Kidney (tissue), 14 donors: ENCODE measurements around the gene TMEM94. TPM values are rescaled to one million over a fixed set of nuclear protein-coding genes. Genes with fewer than 3 reads are reported as not detected.
A peak's percentile ranks its signal among the peaks of the same experiment; 100 is the strongest.
"Not testable (repeated sequence)": the region's sequence is repeated elsewhere in the genome, so short reads cannot be mapped to it uniquely, and the experiment has no call there.

Experiments used
- DNase-seq, 5 donors: peaks; one replicate each; pipeline ENCODE4 v3.0.0-alpha.2; 2013 to 2020
- FAIRE-seq: peaks from 2 replicates; lab custom pipeline; 2012; peaks lifted over from hg19 to GRCh38; lab: Jason Lieb, UNC
- H3K27ac ChIP-seq, 2 donors: one replicate each; pipeline ENCODE4 v1.7.0; 2013; ENCODE audit warnings: low read depth in 2 of 2, low read length in 2 of 2, inconsistent platforms in 1 of 2
- H3K27me3 ChIP-seq: one replicate; pipeline ENCODE4 v1.7.1; 2013; ENCODE audit warnings: low read length, inconsistent platforms; ENCODE audit not compliant: control insufficient read depth, insufficient read depth
- H3K36me3 ChIP-seq, 3 donors: one replicate each; pipeline versions ENCODE4 v1.7.0 to v1.7.1; 2013; ENCODE audit warnings: low read length in 3 of 3, control low read depth in 1 of 3, inconsistent platforms in 1 of 3; ENCODE audit not compliant: insufficient read depth in 3 of 3, control insufficient read depth in 2 of 3
- H3K4me1 ChIP-seq, 3 donors: one replicate each; pipeline versions ENCODE4 v1.7.0 to v1.7.1; 2013; ENCODE audit warnings: low read length in 3 of 3, inconsistent platforms in 1 of 3, low read depth in 1 of 3; ENCODE audit not compliant: control insufficient read depth in 2 of 3, insufficient read depth in 2 of 3
- H3K4me3 ChIP-seq, 3 donors: one replicate each; pipeline versions ENCODE4 v1.7.0 to v1.8.1; 2013; ENCODE audit warnings: low read length in 3 of 3, control low read depth in 1 of 3, inconsistent platforms in 1 of 3
- H3K9ac ChIP-seq, 3 donors: one replicate each; pipeline versions ENCODE4 v1.7.0 to v1.7.1; 2013; ENCODE audit warnings: low read length in 3 of 3, control low read depth in 1 of 3, inconsistent platforms in 1 of 3
- H3K9me3 ChIP-seq, 3 donors: one replicate each; pipeline versions ENCODE4 v1.7.0 to v1.7.1; 2013; ENCODE audit warnings: low read length in 3 of 3, control low read depth in 1 of 3, inconsistent platforms in 1 of 3; ENCODE audit not compliant: control insufficient read depth in 2 of 3, insufficient read depth in 1 of 3
- intact Hi-C: fragments of 100-400 bp; cut with DNase I; formaldehyde crosslinking; loops from one replicate; pipeline ENCODE4 v1.11.1; 2022
- polyA plus RNA-seq: library from polyadenylated mRNA; stranded (reverse); fragments of 350-450 nt; fragmentation: Illumina TruSeq; extraction: RNeasy Lipid Tissue Mini Kit (QIAGEN cat#74804); gene quantifications from one replicate; pipeline ENCODE4 v1.2.3, GENCODE V29; 2014; ENCODE audit warnings: low read depth, low replicate concordance; ENCODE audit not compliant: insufficient read depth
- total RNA-seq: library from RNA; stranded (reverse); fragmentation: NEBNext Ultra II Directional; extraction: Animal tissue kit (Norgen Biotek cat#: 25700); gene quantifications from one replicate; pipeline ENCODE4 v1.2.1, GENCODE V29; 2021
- TF ChIP-seq, protein P1 (sequence below): IDR thresholded peaks from 3 replicates; pipeline ENCODE4 v1.5.1; 2012; ENCODE audit warnings: mild to moderate bottlenecking, moderate library complexity, borderline replicate concordance; ENCODE audit not compliant: insufficient read depth; ENCODE audit errors: extremely low read depth
- donor health status: control.
- donor health status: control.
- donor health status: control.
- donor health status: control.
- donor health status: control.
- donor health status: DM: yes; HTN: yes; CAD: no.
- donor health status: Normal renal cell carcinoma (clear cell type).

TMEM94 gene
- total and polyA plus RNA-seq, 2 donors from 2014 or later: 49.6 to 82.6 TPM

DNA sequence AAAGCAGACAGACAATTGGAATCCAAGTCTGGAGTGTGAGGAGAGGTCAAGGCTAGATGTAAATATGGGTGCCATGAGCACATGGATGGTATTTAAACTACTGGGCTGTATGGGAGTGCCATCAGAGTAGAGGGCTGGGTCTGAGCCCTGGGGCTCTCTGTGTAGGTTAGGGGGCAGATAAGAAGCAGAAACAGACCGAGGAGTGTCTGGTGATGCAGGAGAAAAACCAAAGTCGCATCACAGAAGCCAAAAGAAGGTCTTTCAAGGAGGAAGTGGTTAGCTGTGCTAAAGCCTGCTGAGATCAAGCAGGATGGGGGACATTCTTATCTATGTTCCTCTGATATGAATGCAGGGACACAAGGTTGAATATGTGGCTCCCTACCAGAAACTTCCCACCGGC is 61.8 kb downstream of the TMEM94 start:
- Histone ChIP-seq H3K4me1 (peaks cover 0 to 16% (median 11%) of the 10 kb centered on the region in 3 donors), H3K9ac (peak overlapping the region in 2 of 3 donors; percentile 8 to 13), H3K9me3 (no peaks in the 10 kb centered on the region), H3K4me3 (peak overlapping the region in 1 of 3 donors; percentile 72), H3K27ac (no peak overlapping the region), H3K36me3 (peaks cover 2 to 11% (median 4%) of the 10 kb centered on the region in 3 donors), H3K27me3 (no peaks in the 10 kb centered on the region)
- FAIRE-seq (no peak), DNase-seq (no peak)
- intact Hi-C loops: no loop called here
- TF ChIP-seq, protein P1, sequence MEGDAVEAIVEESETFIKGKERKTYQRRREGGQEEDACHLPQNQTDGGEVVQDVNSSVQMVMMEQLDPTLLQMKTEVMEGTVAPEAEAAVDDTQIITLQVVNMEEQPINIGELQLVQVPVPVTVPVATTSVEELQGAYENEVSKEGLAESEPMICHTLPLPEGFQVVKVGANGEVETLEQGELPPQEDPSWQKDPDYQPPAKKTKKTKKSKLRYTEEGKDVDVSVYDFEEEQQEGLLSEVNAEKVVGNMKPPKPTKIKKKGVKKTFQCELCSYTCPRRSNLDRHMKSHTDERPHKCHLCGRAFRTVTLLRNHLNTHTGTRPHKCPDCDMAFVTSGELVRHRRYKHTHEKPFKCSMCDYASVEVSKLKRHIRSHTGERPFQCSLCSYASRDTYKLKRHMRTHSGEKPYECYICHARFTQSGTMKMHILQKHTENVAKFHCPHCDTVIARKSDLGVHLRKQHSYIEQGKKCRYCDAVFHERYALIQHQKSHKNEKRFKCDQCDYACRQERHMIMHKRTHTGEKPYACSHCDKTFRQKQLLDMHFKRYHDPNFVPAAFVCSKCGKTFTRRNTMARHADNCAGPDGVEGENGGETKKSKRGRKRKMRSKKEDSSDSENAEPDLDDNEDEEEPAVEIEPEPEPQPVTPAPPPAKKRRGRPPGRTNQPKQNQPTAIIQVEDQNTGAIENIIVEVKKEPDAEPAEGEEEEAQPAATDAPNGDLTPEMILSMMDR: no peak

DNA sequence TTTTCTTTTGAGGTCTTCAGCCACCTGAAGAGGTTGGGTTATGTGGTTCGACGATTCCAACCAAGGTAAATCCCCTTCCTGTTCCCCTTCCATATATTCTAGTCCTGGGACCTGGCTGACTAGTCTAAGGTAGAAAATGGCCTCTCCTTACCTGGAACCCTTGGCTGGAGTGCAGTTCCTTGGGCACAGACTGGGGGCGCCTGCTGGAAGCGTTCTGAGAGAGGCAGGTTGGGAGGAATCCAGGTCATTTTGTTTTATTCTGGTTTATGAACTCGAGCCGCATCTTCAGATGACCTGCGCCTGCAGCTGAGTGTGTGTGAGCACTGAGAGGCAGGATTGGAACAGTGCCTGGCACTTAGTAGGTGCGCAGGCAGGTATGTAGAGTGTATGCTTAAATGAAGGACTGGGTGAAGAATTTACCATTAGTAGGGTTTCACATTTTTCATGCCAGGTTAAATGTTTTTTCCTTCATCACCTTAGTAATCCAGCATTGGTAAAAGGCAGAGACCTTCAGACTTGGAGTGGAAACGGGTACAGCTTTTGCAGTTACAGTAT is 62.6 kb downstream of the TMEM94 start:
- Histone ChIP-seq H3K4me1 (peaks cover 0 to 11% (median 8%) of the 10 kb centered on the region in 3 donors), H3K27ac (no peak overlapping the region), H3K36me3 (peaks cover 0 to 5% (median 4%) of the 10 kb centered on the region in 3 donors), H3K4me3 (no peak overlapping the region), H3K9me3 (no peaks in the 10 kb centered on the region), H3K27me3 (no peaks in the 10 kb centered on the region), H3K9ac (no peak overlapping the region)
- TF ChIP-seq, protein P1: no peak
- no peak for FAIRE-seq
- no peak for DNase-seq
- intact Hi-C loops: no loop called here

DNA sequence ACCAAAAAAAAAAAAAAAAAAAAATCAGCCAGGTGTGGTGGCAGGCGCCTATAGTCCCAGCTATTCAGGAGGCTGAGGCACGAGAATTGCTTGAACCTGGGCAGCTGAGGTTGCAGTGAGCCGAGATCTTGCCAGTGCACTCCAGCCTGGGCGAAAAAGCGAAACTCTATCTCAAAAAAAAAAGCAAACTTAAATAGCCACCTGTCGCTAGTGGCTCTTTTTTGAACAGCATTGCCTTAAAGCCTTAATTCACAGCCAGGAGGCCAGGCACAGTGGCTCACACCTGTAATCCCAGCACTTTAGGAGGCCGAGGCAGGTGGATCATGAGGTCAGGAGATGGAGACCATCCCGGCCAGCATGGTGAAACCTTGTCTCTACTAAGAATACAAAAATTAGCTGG is 64.0 kb downstream of the TMEM94 start:
- DNase-seq, FAIRE-seq, H3K9ac ChIP-seq, H3K27me3 ChIP-seq, H3K9me3 ChIP-seq, H3K27ac ChIP-seq, intact Hi-C loops, H3K36me3 ChIP-seq, H3K4me3 ChIP-seq: not testable (repeated sequence)
- H3K4me1 ChIP-seq: peaks cover 0 to 12% (median 7%) of the 10 kb centered on the region in 3 donors

DNA sequence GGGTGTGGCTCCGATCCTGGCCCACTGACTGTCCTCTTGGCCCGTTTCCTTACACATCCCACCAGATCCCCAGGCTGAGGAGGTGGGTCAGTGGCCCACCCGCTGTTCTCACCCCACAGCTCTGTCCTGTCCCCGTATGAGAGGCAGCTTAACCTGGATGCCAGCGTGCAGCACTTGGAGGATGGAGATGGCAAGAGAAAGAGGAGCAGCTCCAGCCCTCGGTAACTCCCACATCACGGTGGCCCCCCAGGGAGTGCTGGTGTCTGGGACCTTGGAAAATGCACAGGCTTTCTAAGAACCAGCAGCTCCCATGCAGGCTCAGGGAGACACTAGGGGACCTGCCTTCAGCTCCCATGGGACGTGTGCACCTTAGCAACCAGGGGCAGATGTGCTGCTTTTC is 64.9 kb downstream of the TMEM94 start:
- Histone ChIP-seq H3K27ac (no peak overlapping the region), H3K36me3 (peaks cover 0 to 5% (median 4%) of the 10 kb centered on the region in 3 donors), H3K4me1 (peaks cover 0 to 12% (median 7%) of the 10 kb centered on the region in 3 donors), H3K4me3 (no peak overlapping the region), H3K27me3 (no peaks in the 10 kb centered on the region), H3K9ac (no peak overlapping the region), H3K9me3 (no peaks in the 10 kb centered on the region)
- FAIRE-seq: no peak
- intact Hi-C loops: no loop called here
- DNase-seq: no peak
- TF ChIP-seq, protein P1: no peak
